GM12891 (cell line): Measurements from ENCODE around the gene CRAMP1.

Experiments
- POLR2A ChIP-seq: IDR thresholded peaks from 2 replicates; pipeline ENCODE4 v1.6.1; 2011; ENCODE audit warnings: low read depth, low read length, control low read depth
- POLR2AphosphoS5 ChIP-seq: IDR thresholded peaks from 2 replicates; pipeline ENCODE4 v1.6.1; 2011; ENCODE audit warnings: low read depth, low read length, control low read depth
- POU2F2 ChIP-seq: IDR thresholded peaks from 2 replicates; pipeline ENCODE4 v1.6.1; 2011; ENCODE audit warnings: low read depth, mild to moderate bottlenecking, control low read depth, low read length, moderate library complexity
- SPI1 ChIP-seq: IDR thresholded peaks from 2 replicates; pipeline ENCODE4 v1.6.1; 2011; ENCODE audit warnings: low read depth, low read length, control low read depth
- TAF1 ChIP-seq: IDR thresholded peaks from 2 replicates; pipeline ENCODE4 v1.6.1; 2011; ENCODE audit warnings: low read depth, low read length, control low read depth

DNA sequence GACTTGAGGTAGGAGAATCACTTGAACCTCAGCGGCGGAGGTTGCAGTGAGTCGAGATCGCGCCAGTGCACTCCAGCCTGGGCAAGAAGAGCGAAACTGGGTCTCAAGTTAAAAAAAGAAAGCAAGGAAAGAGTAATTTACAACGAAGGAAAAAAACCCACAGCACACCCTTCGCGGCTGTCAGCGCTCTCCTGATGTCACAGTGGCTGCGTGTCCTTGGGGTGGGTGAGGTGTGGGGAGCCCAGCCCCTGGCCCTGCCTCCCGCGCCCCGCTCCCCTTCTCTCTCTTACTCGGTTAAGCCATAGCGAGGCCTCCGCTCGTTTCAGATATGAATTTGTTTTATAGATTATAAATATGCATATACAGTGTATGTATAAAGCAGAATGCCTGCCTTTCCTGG, 65.2 kb downstream of the CRAMP1 start:
- TF ChIP-seq POLR2A, result no peak
- no peak for TF ChIP-seq POLR2AphosphoS5
- TF ChIP-seq TAF1, result no peak
- TF ChIP-seq POU2F2, result no peak
- TF ChIP-seq SPI1, result no peak
